Thyroid gland (tissue), 4 donors: ENCODE measurements around the gene SIPA1L3. TPM values are rescaled to one million over a fixed set of nuclear protein-coding genes. Genes with fewer than 3 reads are reported as not detected.

Experiments
- DNase-seq, 2 donors: peaks; one replicate each; pipeline ENCODE4 v3.0.0-alpha.2; 2019
- H3K27ac ChIP-seq, 3 donors: fragments of 200-600 bp; sonication (generic); 1 replicate in 2 of 3; 2 replicates in 1 of 3; pipeline ENCODE4 v1.5.1; 2016 to 2019; ENCODE audit warnings: mild to moderate bottlenecking in 1 of 3, moderate library complexity in 1 of 3
- H3K27me3 ChIP-seq: fragments of 200-600 bp; sonication (generic); one replicate; pipeline ENCODE4 v1.5.1; 2019
- H3K36me3 ChIP-seq, 2 donors: fragments of 200-600 bp; sonication (generic); one replicate each; pipeline ENCODE4 v1.5.1; 2016 to 2019
- H3K4me1 ChIP-seq, 2 donors: fragments of 200-600 bp; sonication (generic); one replicate each; pipeline ENCODE4 v1.5.1; 2017 to 2019
- H3K4me3 ChIP-seq, 3 donors: fragments of 200-600 bp; sonication (generic); replicated peaks in 1 of 3; 1 replicate in 2 of 3; 2 replicates in 1 of 3; pipeline ENCODE4 v1.5.1; 2016; ENCODE audit warnings: mild to moderate bottlenecking in 1 of 3
- H3K9me3 ChIP-seq: fragments of 200-600 bp; sonication (generic); one replicate; pipeline ENCODE4 v1.5.1; 2017
- POLR2A ChIP-seq, 2 donors: fragments of 450-650 bp; IDR thresholded peaks; one replicate each; pipeline ENCODE4 v1.6.1; 2017; ENCODE audit warnings: antibody characterized with exemption in 2 of 2, mild to moderate bottlenecking in 2 of 2, moderate library complexity in 1 of 2
- WGBS, 2 donors: methylation state at CpG; one replicate each; pipeline ENCODE4 v1.1.5; 2017; 5-methylcytosine and 5-hydroxymethylcytosine counted together
- intact Hi-C: fragments of 100-400 bp; cut with DNase I; formaldehyde crosslinking; loops from one replicate; pipeline ENCODE4 v1.15.1; 2023
- total RNA-seq, 4 donors: library from RNA; depleted of rRNA; stranded (reverse); fragments of >200 nt; gene quantifications; one replicate each; pipeline ENCODE4 v1.2.3, GENCODE V29; 2016
- TF ChIP-seq, protein P1 (sequence below), 6 experiments: fragments of 200-600 bp in 3 of 6; fragments of 450-650 bp in 3 of 6; sonication (generic) in 3 of 6; IDR thresholded peaks; one replicate each; pipeline ENCODE4 v1.5.1; 2016 to 2019; ENCODE audit warnings: antibody characterized with exemption in 6 of 6, mild to moderate bottlenecking in 2 of 6, inconsistent platforms in 1 of 6, moderate library complexity in 1 of 6

SIPA1L3 gene
- total RNA-seq, 4 donors from 2014 or later: 39.4 to 130 (median 116) TPM

DNA sequence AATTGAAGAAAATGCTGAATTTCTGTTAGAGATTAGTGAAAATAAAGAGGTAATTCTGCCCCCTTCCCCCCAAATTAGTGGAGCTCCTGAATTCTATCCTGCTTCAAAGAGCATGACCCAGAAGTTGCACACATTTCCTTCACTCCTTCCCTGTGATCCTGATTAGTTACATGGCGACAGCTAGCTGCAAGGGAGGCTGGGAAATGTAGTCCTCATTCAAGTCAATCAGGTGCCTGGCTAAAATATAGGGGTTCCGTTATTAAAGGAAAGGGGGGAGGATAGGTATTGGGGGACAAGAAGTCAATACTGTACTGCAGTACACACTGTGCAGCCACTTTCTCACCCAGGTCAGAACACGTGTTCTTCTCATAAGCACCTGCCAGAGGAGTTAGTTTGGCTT is 65.8 kb downstream of the SIPA1L3 start:
- no peaks in the 10 kb centered on the region for H3K36me3 ChIP-seq
- H3K9me3 ChIP-seq: no peaks in the 10 kb centered on the region
- no peak for DNase-seq
- no peaks in the 10 kb centered on the region for H3K27me3 ChIP-seq
- intact Hi-C loops: no loop called here
- no peak overlapping the region for H3K4me3 ChIP-seq
- H3K4me1 ChIP-seq: peaks cover 4 to 10% of the 10 kb centered on the region in 2 donors
- no peak overlapping the region for H3K27ac ChIP-seq
- TF ChIP-seq, protein P1, sequence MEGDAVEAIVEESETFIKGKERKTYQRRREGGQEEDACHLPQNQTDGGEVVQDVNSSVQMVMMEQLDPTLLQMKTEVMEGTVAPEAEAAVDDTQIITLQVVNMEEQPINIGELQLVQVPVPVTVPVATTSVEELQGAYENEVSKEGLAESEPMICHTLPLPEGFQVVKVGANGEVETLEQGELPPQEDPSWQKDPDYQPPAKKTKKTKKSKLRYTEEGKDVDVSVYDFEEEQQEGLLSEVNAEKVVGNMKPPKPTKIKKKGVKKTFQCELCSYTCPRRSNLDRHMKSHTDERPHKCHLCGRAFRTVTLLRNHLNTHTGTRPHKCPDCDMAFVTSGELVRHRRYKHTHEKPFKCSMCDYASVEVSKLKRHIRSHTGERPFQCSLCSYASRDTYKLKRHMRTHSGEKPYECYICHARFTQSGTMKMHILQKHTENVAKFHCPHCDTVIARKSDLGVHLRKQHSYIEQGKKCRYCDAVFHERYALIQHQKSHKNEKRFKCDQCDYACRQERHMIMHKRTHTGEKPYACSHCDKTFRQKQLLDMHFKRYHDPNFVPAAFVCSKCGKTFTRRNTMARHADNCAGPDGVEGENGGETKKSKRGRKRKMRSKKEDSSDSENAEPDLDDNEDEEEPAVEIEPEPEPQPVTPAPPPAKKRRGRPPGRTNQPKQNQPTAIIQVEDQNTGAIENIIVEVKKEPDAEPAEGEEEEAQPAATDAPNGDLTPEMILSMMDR (IDR thresholded peaks at IDR 0.05): no peak
- no peak for TF ChIP-seq POLR2A (IDR thresholded peaks at IDR 0.05)
- 94 to 97% methylated on average over 3 of the region's 3 CpGs for WGBS, 2 donors

GRCh38 chr19:37973666-37974065 is 66.7 kb downstream of the SIPA1L3 start:
- H3K4me3 ChIP-seq: no peak overlapping the region
- DNase-seq: no peak
- intact Hi-C loops: no loop called here
- WGBS, 2 donors: 92 to 94% methylated on average over 2 of the region's 2 CpGs
- H3K36me3 ChIP-seq: no peaks in the 10 kb centered on the region
- no peaks in the 10 kb centered on the region for H3K9me3 ChIP-seq
- no peaks in the 10 kb centered on the region for H3K27me3 ChIP-seq
- peaks cover 12 to 19% of the 10 kb centered on the region in 2 donors for H3K4me1 ChIP-seq
- H3K27ac ChIP-seq: no peak overlapping the region
- no peak for TF ChIP-seq POLR2A (IDR thresholded peaks at IDR 0.05)
- TF ChIP-seq, protein P1 (IDR thresholded peaks at IDR 0.05): no peak

GRCh38 chr19:37975071-37975470 is 68.1 kb downstream of the SIPA1L3 start:
- Histone ChIP-seq H3K9me3 (no peaks in the 10 kb centered on the region), H3K4me3 (no peak overlapping the region), H3K4me1 (peaks cover 26 to 33% of the 10 kb centered on the region in 2 donors), H3K27ac (peak overlapping the region in 1 of 3 donors; percentile 12), H3K36me3 (no peaks in the 10 kb centered on the region), H3K27me3 (no peaks in the 10 kb centered on the region)
- no peak for TF ChIP-seq POLR2A (IDR thresholded peaks at IDR 0.05)
- TF ChIP-seq, protein P1 (IDR thresholded peaks at IDR 0.05): no peak
- no peak for DNase-seq
- intact Hi-C loops: no loop called here
- WGBS, 2 donors: 89 to 95% methylated on average over 13 of the region's 13 CpGs

DNA sequence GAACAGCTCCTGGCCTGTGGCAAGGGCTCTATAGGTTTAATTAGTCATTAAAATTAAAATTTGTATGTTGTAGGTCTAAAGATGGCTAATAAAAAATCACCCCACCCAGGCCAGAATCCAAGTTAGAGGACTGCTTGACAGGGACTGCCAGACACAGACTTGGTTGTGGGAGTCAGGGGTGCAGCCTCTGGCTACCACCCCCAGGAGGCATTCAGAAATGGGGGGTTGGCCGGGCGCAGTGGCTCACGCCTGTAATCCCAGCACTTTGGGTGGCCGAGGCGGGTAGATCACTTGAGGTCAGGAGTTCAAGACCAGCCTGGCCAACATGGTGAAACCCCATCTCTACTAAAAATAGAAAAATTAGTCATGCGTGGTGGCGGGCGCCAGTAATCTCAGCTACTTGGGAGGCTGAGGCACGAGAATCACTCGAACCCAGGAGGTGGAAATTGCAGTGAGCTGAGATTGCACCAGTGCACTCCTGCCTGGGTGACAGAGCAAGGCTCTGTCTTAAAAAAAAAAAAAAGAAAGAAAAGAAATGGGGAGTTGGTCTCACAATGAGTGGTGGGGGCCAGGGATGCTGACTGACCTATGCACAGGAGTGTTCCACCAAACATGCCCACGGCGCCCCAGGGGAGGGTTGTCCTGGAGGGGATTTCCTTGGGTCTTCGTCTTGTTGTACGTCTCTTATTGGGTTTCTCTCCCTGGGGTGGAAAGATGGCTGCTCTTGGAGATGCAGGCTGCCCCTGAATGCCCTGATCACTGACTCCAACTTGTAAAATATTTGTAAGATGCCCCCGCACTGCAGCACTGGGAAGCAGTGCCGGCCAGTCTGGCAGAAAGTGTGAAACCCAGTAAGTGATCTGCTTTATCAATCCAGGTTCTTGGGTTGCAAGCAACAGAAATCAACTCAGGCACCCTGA is 68.8 kb downstream of the SIPA1L3 start:
- no peaks in the 10 kb centered on the region for H3K9me3 ChIP-seq
- TF ChIP-seq, protein P1 (IDR thresholded peaks at IDR 0.05): no peak
- TF ChIP-seq POLR2A (IDR thresholded peaks at IDR 0.05): no peak
- intact Hi-C loops: no loop called here
- no peaks in the 10 kb centered on the region for H3K36me3 ChIP-seq
- H3K27me3 ChIP-seq: no peaks in the 10 kb centered on the region
- H3K4me1 ChIP-seq: peaks cover 32 to 39% of the 10 kb centered on the region in 2 donors
- 96% methylated on average over 16 of the region's 16 CpGs for WGBS, 2 donors
- no peak overlapping the region for H3K4me3 ChIP-seq
- H3K27ac ChIP-seq: no peak overlapping the region
- no peak for DNase-seq

- Histone ChIP-seq H3K27ac (peak overlapping the region; percentile 81 to 82 (median 82)), H3K36me3 (no peaks in the 10 kb centered on the region), H3K9me3 (no peaks in the 10 kb centered on the region), H3K4me3 (no peak overlapping the region), H3K4me1 (peaks cover 48 to 54% of the 10 kb centered on the region in 2 donors), H3K27me3 (no peaks in the 10 kb centered on the region)
- intact Hi-C loops: no loop called here
- TF ChIP-seq POLR2A (IDR thresholded peaks at IDR 0.05): no peak
- TF ChIP-seq, protein P1 (IDR thresholded peaks at IDR 0.05): no peak
- 77 to 90% methylated on average over 5 of the region's 5 CpGs for WGBS, 2 donors
- DNase-seq: no peak
Observed at GRCh38 chr19:37977391-37977790, 70.4 kb downstream of the SIPA1L3 start.
